H9 (cell line): Measurements from ENCODE around the gene GXYLT2. TPM values are rescaled to one million over a fixed set of nuclear protein-coding genes. Genes with fewer than 3 reads are reported as not detected.

ENCODE experiments used
- DNase-seq: peaks from one replicate; pipeline ENCODE4 v3.0.0-alpha.2; 2017
- H2AFZ ChIP-seq: one replicate; pipeline ENCODE4 v1.6.1; 2013; ENCODE audit warnings: mild to moderate bottlenecking, low read length, control low read depth, moderate library complexity
- H2AK5ac ChIP-seq: 2 replicates; pipeline ENCODE4 v1.6.1; 2013; ENCODE audit warnings: low read length, control low read depth, mixed read lengths; ENCODE audit not compliant: insufficient read length
- H2BK120ac ChIP-seq: one replicate; pipeline ENCODE4 v1.6.1; 2013; ENCODE audit warnings: low read depth, mild to moderate bottlenecking, low read length, control low read depth, inconsistent platforms; ENCODE audit not compliant: poor library complexity, severe bottlenecking
- H2BK12ac ChIP-seq: 2 replicates; pipeline ENCODE4 v1.6.1; 2013; ENCODE audit warnings: low read length, control low read depth, mixed read lengths, low read depth; ENCODE audit not compliant: insufficient read length
- H2BK15ac ChIP-seq: 2 replicates; pipeline ENCODE4 v1.6.1; 2013; ENCODE audit warnings: low read depth, low read length, control low read depth
- H2BK20ac ChIP-seq: one replicate; pipeline ENCODE4 v1.6.1; 2013; ENCODE audit warnings: low read depth, mild to moderate bottlenecking, low read length, control low read depth, inconsistent platforms; ENCODE audit not compliant: poor library complexity, severe bottlenecking
- H2BK5ac ChIP-seq: 2 replicates; pipeline ENCODE4 v1.6.1; 2013; ENCODE audit warnings: low read length, control low read depth, mixed read lengths; ENCODE audit not compliant: insufficient read length
- H3K14ac ChIP-seq: 2 replicates; pipeline ENCODE4 v1.6.1; 2013; ENCODE audit warnings: low read length, control low read depth; ENCODE audit not compliant: insufficient read depth
- H3K18ac ChIP-seq: 2 replicates; pipeline ENCODE4 v1.6.1; 2013; ENCODE audit warnings: low read depth, mild to moderate bottlenecking, mixed read lengths, low read length, control low read depth; ENCODE audit not compliant: insufficient read length
- H3K23ac ChIP-seq: 2 replicates; pipeline ENCODE4 v1.6.1; 2013; ENCODE audit warnings: low read length, control low read depth, mixed read lengths, low read depth; ENCODE audit not compliant: insufficient read length
- H3K23me2 ChIP-seq: 2 replicates; pipeline ENCODE4 v1.6.1; 2013; ENCODE audit warnings: low read depth, mild to moderate bottlenecking, mixed read lengths, low read length, control low read depth; ENCODE audit not compliant: insufficient read length, poor library complexity, severe bottlenecking
- H3K27ac ChIP-seq: 2 replicates; pipeline ENCODE4 v1.5.1; 2013; ENCODE audit warnings: low read length, control low read depth, mixed read lengths, low read depth; ENCODE audit not compliant: insufficient read length
- H3K27me3 ChIP-seq: 2 replicates; pipeline ENCODE4 v1.6.1; 2013; ENCODE audit warnings: low read length, control low read depth, inconsistent platforms; ENCODE audit not compliant: insufficient read depth
- H3K4ac ChIP-seq: 2 replicates; pipeline ENCODE4 v1.6.1; 2013; ENCODE audit warnings: low read depth, mild to moderate bottlenecking, control low read depth, inconsistent platforms, low read length, moderate library complexity
- H3K4me1 ChIP-seq: 2 replicates; pipeline ENCODE4 v1.6.1; 2013; ENCODE audit warnings: low read length, control low read depth, inconsistent platforms; ENCODE audit not compliant: insufficient read depth
- H3K4me2 ChIP-seq: 2 replicates; pipeline ENCODE4 v1.6.1; 2013; ENCODE audit warnings: low read length, control low read depth, mixed read lengths; ENCODE audit not compliant: insufficient read length, insufficient read depth
- H3K56ac ChIP-seq: 2 replicates; pipeline ENCODE4 v1.6.1; 2013; ENCODE audit warnings: low read depth, mild to moderate bottlenecking, mixed read lengths, low read length, control low read depth; ENCODE audit not compliant: insufficient read length
- H3K79me1 ChIP-seq: 2 replicates; pipeline ENCODE4 v1.6.1; 2013; ENCODE audit warnings: low read depth, mild to moderate bottlenecking, moderate library complexity, low read length, control low read depth, inconsistent platforms; ENCODE audit not compliant: insufficient read depth, poor library complexity, severe bottlenecking
- H3K79me2 ChIP-seq: 2 replicates; pipeline ENCODE4 v1.6.1; 2013; ENCODE audit warnings: low read length, control low read depth, inconsistent platforms; ENCODE audit not compliant: insufficient read depth
- H3K9ac ChIP-seq: 2 replicates; pipeline ENCODE4 v1.6.1; 2013; ENCODE audit warnings: low read length, control low read depth, mixed read lengths; ENCODE audit not compliant: insufficient read length; ENCODE audit errors: extremely low read depth
- H3K9me3 ChIP-seq: one replicate; pipeline ENCODE4 v1.6.1; 2013; ENCODE audit warnings: low read depth, low read length, inconsistent platforms; ENCODE audit not compliant: control insufficient read depth
- H3T11ph ChIP-seq: one replicate; pipeline ENCODE4 v1.6.1; 2013; ENCODE audit warnings: mild to moderate bottlenecking, low read length, control low read depth, inconsistent platforms
- H4K20me1 ChIP-seq: one replicate; pipeline ENCODE4 v1.6.1; 2013; ENCODE audit not compliant: control insufficient read depth, insufficient read length, insufficient read depth
- H4K5ac ChIP-seq: 2 replicates; pipeline ENCODE4 v1.6.1; 2013; ENCODE audit warnings: low read depth, mild to moderate bottlenecking, mixed read lengths, low read length, control low read depth; ENCODE audit not compliant: insufficient read length
- H4K8ac ChIP-seq: replicated peaks from 2 replicates; pipeline ENCODE4 v1.6.1; 2013; ENCODE audit warnings: low read length, control low read depth, mixed read lengths, low read depth; ENCODE audit not compliant: insufficient read length
- H4K91ac ChIP-seq: 2 replicates; pipeline ENCODE4 v1.6.1; 2013; ENCODE audit warnings: low read depth, mild to moderate bottlenecking, moderate library complexity, mixed read lengths, low read length, control low read depth; ENCODE audit not compliant: insufficient read length
- H3K27ac Mint-ChIP-seq, 3 experiments: 2 replicates in 2 of 3; 3 replicates in 1 of 3; pipeline ENCODE4 v1.8.0; 2020 to 2021; ENCODE audit warnings: mixed read lengths in 3 of 3, mild to moderate bottlenecking in 1 of 3, moderate library complexity in 1 of 3
- H3K27me3 Mint-ChIP-seq: 2 replicates; pipeline ENCODE4 v1.8.0; 2021; ENCODE audit warnings: low read depth, mild to moderate bottlenecking, moderate library complexity, mixed read lengths
- H3K36me3 Mint-ChIP-seq, 3 experiments: 2 replicates in 2 of 3; 3 replicates in 1 of 3; pipeline ENCODE4 v1.8.0; 2020 to 2021; ENCODE audit warnings: low read depth in 3 of 3, mixed read lengths in 3 of 3; ENCODE audit not compliant: insufficient read depth in 1 of 3
- H3K4me1 Mint-ChIP-seq, 2 experiments: 2 replicates each; pipeline ENCODE4 v1.8.0; 2020; ENCODE audit warnings: mixed read lengths in 2 of 2
- H3K4me3 Mint-ChIP-seq, 2 experiments: 2 replicates in 1 of 2; 3 replicates in 1 of 2; pipeline ENCODE4 v1.8.0; 2020 to 2021; ENCODE audit warnings: mild to moderate bottlenecking in 2 of 2, mixed read lengths in 2 of 2, moderate library complexity in 1 of 2
- H3K9me3 Mint-ChIP-seq, 2 experiments: 2 replicates in 1 of 2; 3 replicates in 1 of 2; pipeline ENCODE4 v1.8.0; 2020; ENCODE audit warnings: mild to moderate bottlenecking in 2 of 2, mixed read lengths in 2 of 2, moderate library complexity in 1 of 2
- WGBS: extraction: QIAGEN DNeasy Blood & Tissue Kit; methylation state at CpG from one replicate; pipeline ENCODE4 v1.1.7; 2013; ENCODE audit warnings: missing lambda C conversion rate, low lambda C conversion rate, mixed read lengths; ENCODE audit not compliant: insufficient read length; ENCODE audit errors: extremely low coverage; 5-methylcytosine and 5-hydroxymethylcytosine counted together
- total RNA-seq: library from RNA; stranded (reverse); gene quantifications from 2 replicates; pipeline ENCODE4 v1.2.1, GENCODE V29; 2021
- TF ChIP-seq, protein P1 (sequence below): fragments of 200-600 bp; sonication (generic); conservative IDR thresholded peaks from 3 replicates; pipeline ENCODE4 v1.8.0; 2021; ENCODE audit warnings: antibody characterized with exemption, mild to moderate bottlenecking

Gene GXYLT2
- total RNA-seq, 1 experiment from 2014 or later = 2.0 TPM

GRCh38 chr3:72899349-72899765 lies 11.5 kb downstream of the GXYLT2 start:
- Histone ChIP-seq H4K8ac (no peak overlapping the region), H3K23ac (no peak overlapping the region), H2AFZ (no peak overlapping the region), H2BK12ac (no peak overlapping the region), H3K56ac (no peak overlapping the region), H3T11ph (no peak overlapping the region), H3K27me3 (no peaks in the 10 kb centered on the region), H2BK120ac (no peak overlapping the region), H3K4ac (no peak overlapping the region), H2AK5ac (no peak overlapping the region), H2BK15ac (no peak overlapping the region), H3K79me2 (no peaks in the 10 kb centered on the region), H3K4me1 (no peaks in the 10 kb centered on the region), H3K23me2 (no peaks in the 10 kb centered on the region), H3K79me1 (no peaks in the 10 kb centered on the region), H2BK20ac (no peak overlapping the region), H4K20me1 (no peaks in the 10 kb centered on the region), H4K91ac (no peak overlapping the region), H3K9me3 (no peaks in the 10 kb centered on the region), H3K18ac (no peak overlapping the region), H3K27ac (no peak overlapping the region), H2BK5ac (no peak overlapping the region), H3K14ac (no peak overlapping the region), H3K9ac (no peak overlapping the region), H4K5ac (no peak overlapping the region), H3K4me2 (no peak overlapping the region)
- no CpG with 5 or more reads among the region's 6 CpGs for WGBS
- no peaks in the 10 kb centered on the region for H3K4me1 Mint-ChIP-seq
- TF ChIP-seq, protein P1, sequence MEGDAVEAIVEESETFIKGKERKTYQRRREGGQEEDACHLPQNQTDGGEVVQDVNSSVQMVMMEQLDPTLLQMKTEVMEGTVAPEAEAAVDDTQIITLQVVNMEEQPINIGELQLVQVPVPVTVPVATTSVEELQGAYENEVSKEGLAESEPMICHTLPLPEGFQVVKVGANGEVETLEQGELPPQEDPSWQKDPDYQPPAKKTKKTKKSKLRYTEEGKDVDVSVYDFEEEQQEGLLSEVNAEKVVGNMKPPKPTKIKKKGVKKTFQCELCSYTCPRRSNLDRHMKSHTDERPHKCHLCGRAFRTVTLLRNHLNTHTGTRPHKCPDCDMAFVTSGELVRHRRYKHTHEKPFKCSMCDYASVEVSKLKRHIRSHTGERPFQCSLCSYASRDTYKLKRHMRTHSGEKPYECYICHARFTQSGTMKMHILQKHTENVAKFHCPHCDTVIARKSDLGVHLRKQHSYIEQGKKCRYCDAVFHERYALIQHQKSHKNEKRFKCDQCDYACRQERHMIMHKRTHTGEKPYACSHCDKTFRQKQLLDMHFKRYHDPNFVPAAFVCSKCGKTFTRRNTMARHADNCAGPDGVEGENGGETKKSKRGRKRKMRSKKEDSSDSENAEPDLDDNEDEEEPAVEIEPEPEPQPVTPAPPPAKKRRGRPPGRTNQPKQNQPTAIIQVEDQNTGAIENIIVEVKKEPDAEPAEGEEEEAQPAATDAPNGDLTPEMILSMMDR = no peak
- no peaks in the 10 kb centered on the region for H3K36me3 Mint-ChIP-seq
- H3K4me3 Mint-ChIP-seq = no peak overlapping the region
- no peaks in the 10 kb centered on the region for H3K9me3 Mint-ChIP-seq
- peaks cover 5% of the 10 kb centered on the region for H3K27me3 Mint-ChIP-seq
- DNase-seq = no peak
- no peak overlapping the region for H3K27ac Mint-ChIP-seq
